GM13977 (cell line): ENCODE data around the gene ABCA3.

Experiments used
- DNase-seq: peaks from one replicate; pipeline ENCODE4 v3.0.0; 2012; ENCODE audit warnings: low spot score
- in situ Hi-C: fragments of 300-500 bp; cut with MboI; formaldehyde crosslinking; loops from one replicate; pipeline ENCODE4 v1.12.0; 2022; ENCODE audit warnings: low sequenced_read_pairs, low pct_unique_long_range_greater_than_20kb, mixed read lengths, inconsistent platforms; ENCODE audit not compliant: unreplicated experiment
- TF ChIP-seq, protein P1 (sequence below): IDR thresholded peaks from 2 replicates; pipeline ENCODE4 v1.5.1; 2012; ENCODE audit warnings: mild to moderate bottlenecking, control low read depth; ENCODE audit not compliant: insufficient read depth; ENCODE audit errors: extremely low read depth, missing control alignments

ABCA3 gene

GRCh38 chr16:2282262-2282661 is 58.3 kb downstream of the ABCA3 start:
- in situ Hi-C loops: no loop called here
- TF ChIP-seq, protein P1, sequence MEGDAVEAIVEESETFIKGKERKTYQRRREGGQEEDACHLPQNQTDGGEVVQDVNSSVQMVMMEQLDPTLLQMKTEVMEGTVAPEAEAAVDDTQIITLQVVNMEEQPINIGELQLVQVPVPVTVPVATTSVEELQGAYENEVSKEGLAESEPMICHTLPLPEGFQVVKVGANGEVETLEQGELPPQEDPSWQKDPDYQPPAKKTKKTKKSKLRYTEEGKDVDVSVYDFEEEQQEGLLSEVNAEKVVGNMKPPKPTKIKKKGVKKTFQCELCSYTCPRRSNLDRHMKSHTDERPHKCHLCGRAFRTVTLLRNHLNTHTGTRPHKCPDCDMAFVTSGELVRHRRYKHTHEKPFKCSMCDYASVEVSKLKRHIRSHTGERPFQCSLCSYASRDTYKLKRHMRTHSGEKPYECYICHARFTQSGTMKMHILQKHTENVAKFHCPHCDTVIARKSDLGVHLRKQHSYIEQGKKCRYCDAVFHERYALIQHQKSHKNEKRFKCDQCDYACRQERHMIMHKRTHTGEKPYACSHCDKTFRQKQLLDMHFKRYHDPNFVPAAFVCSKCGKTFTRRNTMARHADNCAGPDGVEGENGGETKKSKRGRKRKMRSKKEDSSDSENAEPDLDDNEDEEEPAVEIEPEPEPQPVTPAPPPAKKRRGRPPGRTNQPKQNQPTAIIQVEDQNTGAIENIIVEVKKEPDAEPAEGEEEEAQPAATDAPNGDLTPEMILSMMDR: no peak
- DNase-seq: no peak

GRCh38 chr16:2280981-2281542 is 59.5 kb downstream of the ABCA3 start:
- in situ Hi-C loops: no loop called here
- DNase-seq: no peak
- TF ChIP-seq, protein P1: no peak

- DNase-seq: no peak
- in situ Hi-C loops: no loop called here
- TF ChIP-seq, protein P1: no peak
These were observed 60.1 kb downstream of the ABCA3 start for GRCh38 chr16:2280461-2280860.

GRCh38 chr16:2278956-2279800 is 61.4 kb downstream of the ABCA3 start:
- DNase-seq: no peak
- in situ Hi-C loops: no loop called here
- TF ChIP-seq, protein P1: no peak

GRCh38 chr16:2278272-2278608 is 62.3 kb downstream of the ABCA3 start:
- DNase-seq: no peak
- TF ChIP-seq, protein P1: no peak
- in situ Hi-C loops: no loop called here

DNA sequence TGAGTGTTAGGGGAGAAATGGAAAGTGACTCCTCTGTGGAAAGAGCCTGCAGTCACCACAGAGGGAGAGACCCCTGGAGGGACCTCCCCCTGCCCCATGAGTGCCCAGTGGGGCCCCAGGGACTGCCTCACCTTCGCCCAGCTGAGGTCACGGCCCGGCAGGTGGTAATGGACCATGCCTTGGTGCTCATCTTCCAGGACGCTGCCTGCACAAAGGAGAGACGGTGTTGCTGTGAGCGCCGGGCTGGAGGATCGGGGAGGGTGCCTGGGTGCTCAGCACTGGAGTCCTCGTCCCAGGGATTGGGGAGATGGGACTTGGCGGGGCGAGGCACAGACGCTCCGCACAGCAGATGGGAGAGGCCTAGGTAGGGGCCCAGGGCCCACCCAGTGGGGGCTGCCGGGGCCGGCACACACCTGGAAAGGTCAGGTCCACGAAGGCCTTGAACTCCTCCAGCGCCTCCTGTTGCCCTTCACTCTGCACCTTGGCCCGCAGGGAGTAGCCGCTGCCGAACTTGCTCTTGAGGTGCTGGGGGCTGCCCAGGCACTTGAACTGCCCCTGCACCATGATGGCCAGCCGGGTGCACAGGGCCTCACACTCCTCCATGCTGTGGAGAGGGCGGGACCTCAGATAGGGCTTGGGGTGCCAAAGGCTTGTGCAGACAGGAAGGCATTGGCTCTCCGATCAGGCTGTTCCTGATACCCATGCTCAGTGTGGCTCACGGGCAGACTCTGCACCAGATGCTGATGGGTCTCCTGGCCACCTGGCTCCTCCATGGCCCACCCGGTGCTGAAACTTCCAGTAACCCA is 62.9 kb downstream of the ABCA3 start:
- in situ Hi-C loops: no loop called here
- TF ChIP-seq, protein P1: no peak
- no peak for DNase-seq
